Fibroblast of lung (primary cell): ENCODE measurements around the gene EHMT1. TPM values are rescaled to one million over a fixed set of nuclear protein-coding genes. Genes with fewer than 3 reads are reported as not detected.
"Not testable (repeated sequence)": the region's sequence is repeated elsewhere in the genome, so short reads cannot be mapped to it uniquely, and the experiment has no call there.

Experiments used
- DNase-seq, 2 donors: peaks; one replicate each; pipeline versions ENCODE4 v3.0.0 to v3.0.0-alpha.2; 2010; ENCODE audit warnings: low read depth in 2 of 2
- H2AFZ ChIP-seq: 2 replicates; pipeline ENCODE4 v1.5.1; 2012; ENCODE audit warnings: low read length, control low read depth, inconsistent platforms
- H3K27ac ChIP-seq: 2 replicates; pipeline ENCODE4 v1.5.1; 2011; ENCODE audit warnings: low read length, control low read depth; ENCODE audit not compliant: insufficient read depth
- H3K27me3 ChIP-seq: 2 replicates; pipeline ENCODE4 v1.5.1; 2011; ENCODE audit warnings: mild to moderate bottlenecking, low read length; ENCODE audit not compliant: control insufficient read depth, insufficient read depth
- H3K36me3 ChIP-seq: 2 replicates; pipeline ENCODE4 v1.5.1; 2011; ENCODE audit warnings: low read length; ENCODE audit not compliant: control insufficient read depth, insufficient read depth
- H3K4me1 ChIP-seq: 2 replicates; pipeline ENCODE4 v1.5.1; 2011; ENCODE audit warnings: low read length; ENCODE audit not compliant: control insufficient read depth, insufficient read depth; ENCODE audit errors: extremely low read depth
- H3K4me2 ChIP-seq: 2 replicates; pipeline ENCODE4 v1.5.1; 2011; ENCODE audit warnings: low read length, control low read depth; ENCODE audit not compliant: insufficient read depth; ENCODE audit errors: extremely low read depth
- H3K4me3 ChIP-seq, 4 experiments: fragments of 200-600 bp in 1 of 4; sonication (generic) in 1 of 4; replicated peaks in 1 of 4; 2 replicates each; pipeline ENCODE4 v1.5.1; 2011 to 2016; ENCODE audit warnings: low read length in 4 of 4, low read depth in 3 of 4, mild to moderate bottlenecking in 3 of 4, control low read depth in 2 of 4, inconsistent platforms in 1 of 4, mixed read lengths in 1 of 4; ENCODE audit not compliant: insufficient read depth in 1 of 4; ENCODE audit errors: control extremely low read depth in 1 of 4
- H3K79me2 ChIP-seq: 2 replicates; pipeline ENCODE4 v1.5.1; 2012; ENCODE audit warnings: mild to moderate bottlenecking, low read length, inconsistent platforms; ENCODE audit not compliant: control insufficient read depth, insufficient read depth
- H3K9ac ChIP-seq: 2 replicates; pipeline ENCODE4 v1.5.1; 2011; ENCODE audit warnings: mild to moderate bottlenecking, low read length, control low read depth; ENCODE audit not compliant: insufficient read depth
- H3K9me3 ChIP-seq: 2 replicates; pipeline ENCODE4 v1.5.1; 2012; ENCODE audit warnings: low read depth, low read length; ENCODE audit not compliant: control insufficient read depth, insufficient read depth
- H4K20me1 ChIP-seq: 2 replicates; pipeline ENCODE4 v1.5.1; 2011; ENCODE audit warnings: low read length; ENCODE audit not compliant: control insufficient read depth, insufficient read depth; ENCODE audit errors: extremely low read depth
- EZH2 ChIP-seq: IDR thresholded peaks from 2 replicates; pipeline ENCODE4 v1.5.1; 2012; ENCODE audit warnings: low read length, control low read depth, mild to moderate bottlenecking; ENCODE audit errors: missing control alignments
- polyA plus RNA-seq, 2 donors: library from polyadenylated mRNA; depleted of rRNA in 1 of 2; stranded (reverse) in 1 of 2; unstranded in 1 of 2; fragments of >200 nt; gene quantifications; 2 replicates each; pipeline ENCODE4 v1.2.1, GENCODE V29; 2011 to 2012; ENCODE audit warnings: missing spikeins in 1 of 2
- total RNA-seq: library from RNA; depleted of rRNA; stranded (reverse); fragments of >200 nt; gene quantifications from 2 replicates; pipeline ENCODE4 v1.2.1, GENCODE V29; 2014
- TF ChIP-seq, protein P1 (sequence below), 2 donors: IDR thresholded peaks in 1 of 2; conservative IDR thresholded peaks in 1 of 2; 1 replicate in 1 of 2; 2 replicates in 1 of 2; pipeline ENCODE4 v1.5.1; 2011 to 2012; ENCODE audit warnings: low read length in 2 of 2, control low read depth in 1 of 2, inconsistent platforms in 1 of 2, low read depth in 1 of 2, mild to moderate bottlenecking in 1 of 2

The EHMT1 gene
- total and polyA plus RNA-seq, 2 donors (not counting 1 experiment from before 2014, with no cell fraction given) = 22.4 to 48.6 TPM

DNA sequence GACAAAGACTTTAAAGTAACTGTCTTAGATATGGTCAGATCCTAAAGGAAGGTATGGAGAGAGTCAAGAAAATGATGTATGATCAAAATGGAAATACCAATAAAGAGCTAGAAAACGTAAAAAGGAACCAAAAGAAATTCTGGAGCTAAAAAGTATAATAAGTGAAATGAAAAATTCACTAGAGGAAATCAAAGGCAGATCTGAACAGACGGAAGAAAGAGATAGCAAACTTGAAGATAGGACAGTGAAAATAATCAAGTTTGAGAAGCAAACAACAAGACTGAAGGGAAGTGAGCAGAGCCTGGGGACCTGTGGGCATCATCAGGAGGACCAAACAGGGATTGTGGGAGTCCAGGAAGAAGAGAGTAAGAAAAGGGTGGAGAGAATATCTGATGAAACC lies 115.4 kb downstream of the EHMT1 start:
- no peak overlapping the region for H3K4me3 ChIP-seq
- no peak for DNase-seq
- H3K27ac ChIP-seq = no peak overlapping the region
- TF ChIP-seq, protein P1, sequence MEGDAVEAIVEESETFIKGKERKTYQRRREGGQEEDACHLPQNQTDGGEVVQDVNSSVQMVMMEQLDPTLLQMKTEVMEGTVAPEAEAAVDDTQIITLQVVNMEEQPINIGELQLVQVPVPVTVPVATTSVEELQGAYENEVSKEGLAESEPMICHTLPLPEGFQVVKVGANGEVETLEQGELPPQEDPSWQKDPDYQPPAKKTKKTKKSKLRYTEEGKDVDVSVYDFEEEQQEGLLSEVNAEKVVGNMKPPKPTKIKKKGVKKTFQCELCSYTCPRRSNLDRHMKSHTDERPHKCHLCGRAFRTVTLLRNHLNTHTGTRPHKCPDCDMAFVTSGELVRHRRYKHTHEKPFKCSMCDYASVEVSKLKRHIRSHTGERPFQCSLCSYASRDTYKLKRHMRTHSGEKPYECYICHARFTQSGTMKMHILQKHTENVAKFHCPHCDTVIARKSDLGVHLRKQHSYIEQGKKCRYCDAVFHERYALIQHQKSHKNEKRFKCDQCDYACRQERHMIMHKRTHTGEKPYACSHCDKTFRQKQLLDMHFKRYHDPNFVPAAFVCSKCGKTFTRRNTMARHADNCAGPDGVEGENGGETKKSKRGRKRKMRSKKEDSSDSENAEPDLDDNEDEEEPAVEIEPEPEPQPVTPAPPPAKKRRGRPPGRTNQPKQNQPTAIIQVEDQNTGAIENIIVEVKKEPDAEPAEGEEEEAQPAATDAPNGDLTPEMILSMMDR (conservative IDR thresholded peaks at IDR 0.05 in 1 of 2, IDR thresholded peaks at IDR 0.05 in 1 of 2; ENCODE audit: low read depth in 1 of 2, low read length in 2 of 2) = no peak
- H3K79me2 ChIP-seq = peaks cover 4% of the 10 kb centered on the region
- H2AFZ ChIP-seq = no peak overlapping the region
- H3K4me2 ChIP-seq = no peak overlapping the region
- no peak overlapping the region for H3K9ac ChIP-seq
- H4K20me1 ChIP-seq = no peaks in the 10 kb centered on the region
- no peaks in the 10 kb centered on the region for H3K9me3 ChIP-seq
- H3K27me3 ChIP-seq = no peaks in the 10 kb centered on the region
- H3K4me1 ChIP-seq = no peaks in the 10 kb centered on the region
- no peaks in the 10 kb centered on the region for H3K36me3 ChIP-seq

DNA sequence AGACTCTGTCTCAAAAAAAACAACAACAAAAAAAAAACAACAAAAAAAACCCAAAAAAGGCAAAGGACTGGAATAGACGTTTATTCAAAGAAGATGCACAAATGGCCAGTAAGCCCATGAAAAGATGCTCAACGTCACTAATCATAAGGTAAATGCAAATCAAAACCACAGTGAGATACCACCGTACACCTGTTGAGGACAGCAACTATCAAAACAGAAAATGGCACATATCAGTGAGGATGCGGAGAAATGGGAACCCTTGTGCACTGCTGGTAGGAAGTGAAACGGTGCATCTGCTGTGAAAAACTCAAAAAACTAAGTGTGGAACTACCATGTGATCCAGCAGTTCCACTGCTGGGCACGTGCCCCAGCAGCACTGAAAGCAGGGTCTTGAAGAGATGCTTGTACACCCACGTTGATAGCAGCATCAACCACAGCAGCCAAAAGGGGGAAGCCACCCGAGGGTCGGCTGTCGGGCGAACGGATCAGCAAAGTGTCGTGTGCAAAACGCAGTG lies 119.4 kb downstream of the EHMT1 start:
- not testable (repeated sequence) for H2AFZ ChIP-seq, H4K20me1 ChIP-seq, H3K4me2 ChIP-seq, H3K4me1 ChIP-seq, H3K36me3 ChIP-seq, H3K27ac ChIP-seq, H3K9ac ChIP-seq, H3K27me3 ChIP-seq, H3K9me3 ChIP-seq, DNase-seq, H3K79me2 ChIP-seq, H3K4me3 ChIP-seq

DNA sequence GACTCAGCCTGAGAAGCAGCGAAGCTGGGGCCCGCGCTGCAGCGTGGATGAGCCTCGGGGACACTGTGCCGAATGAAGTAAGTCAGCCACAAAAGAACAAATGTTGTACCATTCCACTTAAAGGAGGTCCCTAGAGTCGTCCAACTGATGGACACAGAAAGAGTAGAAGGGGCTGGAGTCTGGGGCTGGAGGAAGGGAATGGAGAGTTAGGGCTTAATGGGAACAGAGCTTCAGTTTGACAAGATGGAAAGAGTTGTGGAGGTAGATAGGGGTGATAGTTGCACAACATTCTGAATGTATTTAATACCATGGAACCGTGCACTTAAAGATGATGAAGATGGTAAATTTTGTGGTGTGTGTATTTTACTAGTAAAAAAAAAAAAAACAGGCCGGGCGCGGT lies 119.9 kb downstream of the EHMT1 start:
- Histone ChIP-seq H3K79me2 (no peaks in the 10 kb centered on the region), H3K9me3 (no peaks in the 10 kb centered on the region), H3K27me3 (no peaks in the 10 kb centered on the region), H3K9ac (no peak overlapping the region), H3K4me2 (no peak overlapping the region), H4K20me1 (no peaks in the 10 kb centered on the region), H2AFZ (no peak overlapping the region), H3K27ac (no peak overlapping the region), H3K4me3 (no peak overlapping the region), H3K36me3 (no peaks in the 10 kb centered on the region), H3K4me1 (no peaks in the 10 kb centered on the region)
- no peak for DNase-seq
- no peak for TF ChIP-seq EZH2

DNA sequence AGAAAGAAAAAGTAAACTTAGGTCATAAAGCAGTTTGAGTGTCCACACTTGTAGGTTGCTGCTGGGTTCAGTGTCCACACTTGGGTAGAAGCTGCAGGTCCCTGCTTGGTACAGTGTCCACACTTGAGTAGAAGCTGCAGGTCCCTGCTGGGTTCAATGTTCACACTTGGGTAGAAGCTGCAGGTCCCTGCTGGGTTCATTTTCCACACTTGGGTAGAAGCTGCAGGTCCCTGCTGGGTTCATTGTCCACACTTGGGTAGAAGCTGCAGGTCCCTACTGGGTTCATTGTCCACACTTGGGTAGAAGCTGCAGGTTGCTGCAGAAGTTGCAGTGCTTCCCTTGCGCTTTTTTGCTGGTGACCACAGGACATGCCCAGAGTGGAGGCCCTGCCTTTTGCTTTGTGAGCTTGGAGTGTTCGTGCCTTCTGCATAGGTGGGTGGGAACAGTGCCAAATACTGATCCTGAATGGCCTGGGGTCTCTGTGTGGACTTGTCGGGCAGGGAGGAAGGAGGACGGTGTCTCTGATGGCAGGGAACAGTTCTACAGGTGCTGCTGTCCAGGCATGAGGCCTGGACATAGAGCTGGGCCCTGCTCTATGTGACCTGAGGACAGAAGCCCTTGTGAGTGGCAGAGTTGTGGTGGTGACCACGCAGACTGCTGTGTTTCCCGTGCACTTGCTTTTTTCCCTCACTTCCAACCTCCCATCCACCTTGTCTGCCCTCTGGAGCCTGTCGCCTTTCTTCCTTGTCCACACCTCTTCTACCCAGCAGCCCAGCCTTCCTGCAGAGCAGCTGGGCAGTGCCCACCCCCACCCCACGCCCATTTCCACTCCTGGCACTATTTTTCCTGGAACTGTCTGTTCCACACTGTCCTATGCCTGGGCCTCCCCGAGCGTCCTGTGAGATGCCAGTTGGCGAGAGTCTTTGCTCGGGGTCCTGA lies 120.8 kb downstream of the EHMT1 start:
- no peaks in the 10 kb centered on the region for H3K9me3 ChIP-seq
- H3K27me3 ChIP-seq = no peaks in the 10 kb centered on the region
- DNase-seq = no peak
- H3K27ac ChIP-seq = no peak overlapping the region
- no peaks in the 10 kb centered on the region for H4K20me1 ChIP-seq
- H3K4me3 ChIP-seq = no peak overlapping the region
- no peak overlapping the region for H3K9ac ChIP-seq
- no peak overlapping the region for H3K4me2 ChIP-seq
- no peak overlapping the region for H2AFZ ChIP-seq
- H3K79me2 ChIP-seq = no peaks in the 10 kb centered on the region
- H3K36me3 ChIP-seq = peaks cover 3% of the 10 kb centered on the region
- no peaks in the 10 kb centered on the region for H3K4me1 ChIP-seq
- TF ChIP-seq, protein P1 (conservative IDR thresholded peaks at IDR 0.05 in 1 of 2, IDR thresholded peaks at IDR 0.05 in 1 of 2; ENCODE audit: low read depth in 1 of 2, low read length in 2 of 2) = no peak
- TF ChIP-seq EZH2 = no peak
